LNCAP (cell line): ENCODE results near the gene NIT1.

Experiments used
- TF ChIP-seq, protein P1 (sequence below): fragments of 450-650 bp; IDR thresholded peaks from 2 replicates; pipeline ENCODE4 v1.5.1; 2017; ENCODE audit warnings: mild to moderate bottlenecking

NIT1 gene

DNA sequence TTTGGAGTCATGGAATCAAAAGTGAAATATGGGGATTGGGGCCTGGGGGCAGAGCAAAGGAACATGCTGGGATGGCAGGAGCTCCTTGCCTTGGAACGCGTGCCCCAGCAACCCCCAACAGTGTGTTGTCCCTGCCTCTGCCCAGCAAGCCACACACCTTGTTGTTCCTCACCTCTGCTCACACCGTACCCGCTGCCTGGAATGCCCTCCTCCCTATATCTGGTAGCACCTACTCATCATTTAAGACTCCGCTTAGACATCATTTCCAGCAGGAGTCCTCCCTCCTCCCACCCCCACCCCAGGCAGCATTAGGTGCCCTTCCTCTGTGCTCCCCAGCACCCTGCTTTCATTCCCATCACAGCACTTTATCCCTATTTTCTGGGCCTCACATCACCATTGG, 36.4 kb upstream of the NIT1 start:
- TF ChIP-seq, protein P1, sequence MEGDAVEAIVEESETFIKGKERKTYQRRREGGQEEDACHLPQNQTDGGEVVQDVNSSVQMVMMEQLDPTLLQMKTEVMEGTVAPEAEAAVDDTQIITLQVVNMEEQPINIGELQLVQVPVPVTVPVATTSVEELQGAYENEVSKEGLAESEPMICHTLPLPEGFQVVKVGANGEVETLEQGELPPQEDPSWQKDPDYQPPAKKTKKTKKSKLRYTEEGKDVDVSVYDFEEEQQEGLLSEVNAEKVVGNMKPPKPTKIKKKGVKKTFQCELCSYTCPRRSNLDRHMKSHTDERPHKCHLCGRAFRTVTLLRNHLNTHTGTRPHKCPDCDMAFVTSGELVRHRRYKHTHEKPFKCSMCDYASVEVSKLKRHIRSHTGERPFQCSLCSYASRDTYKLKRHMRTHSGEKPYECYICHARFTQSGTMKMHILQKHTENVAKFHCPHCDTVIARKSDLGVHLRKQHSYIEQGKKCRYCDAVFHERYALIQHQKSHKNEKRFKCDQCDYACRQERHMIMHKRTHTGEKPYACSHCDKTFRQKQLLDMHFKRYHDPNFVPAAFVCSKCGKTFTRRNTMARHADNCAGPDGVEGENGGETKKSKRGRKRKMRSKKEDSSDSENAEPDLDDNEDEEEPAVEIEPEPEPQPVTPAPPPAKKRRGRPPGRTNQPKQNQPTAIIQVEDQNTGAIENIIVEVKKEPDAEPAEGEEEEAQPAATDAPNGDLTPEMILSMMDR, result no peak

DNA sequence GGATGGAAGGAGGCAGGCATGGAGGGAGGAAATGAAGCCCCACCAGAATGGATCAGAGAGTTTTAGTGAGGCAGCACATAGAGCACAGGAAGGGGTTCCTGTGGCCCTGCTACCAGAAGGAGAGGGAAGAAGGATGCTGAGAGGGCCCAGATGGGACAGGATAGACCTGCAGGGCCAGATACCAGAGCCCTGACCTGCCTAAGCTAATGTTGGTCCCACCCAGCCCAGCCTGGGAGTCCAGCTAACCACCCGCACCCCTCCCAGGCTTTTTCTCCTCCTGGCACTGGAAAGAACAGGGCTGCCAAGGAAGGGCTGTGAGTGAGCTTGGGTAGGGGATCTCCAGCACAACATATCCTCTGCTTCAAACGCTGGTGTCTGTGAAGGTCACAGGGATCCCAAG, 35.4 kb upstream of the NIT1 start:
- TF ChIP-seq, protein P1, result no peak

DNA sequence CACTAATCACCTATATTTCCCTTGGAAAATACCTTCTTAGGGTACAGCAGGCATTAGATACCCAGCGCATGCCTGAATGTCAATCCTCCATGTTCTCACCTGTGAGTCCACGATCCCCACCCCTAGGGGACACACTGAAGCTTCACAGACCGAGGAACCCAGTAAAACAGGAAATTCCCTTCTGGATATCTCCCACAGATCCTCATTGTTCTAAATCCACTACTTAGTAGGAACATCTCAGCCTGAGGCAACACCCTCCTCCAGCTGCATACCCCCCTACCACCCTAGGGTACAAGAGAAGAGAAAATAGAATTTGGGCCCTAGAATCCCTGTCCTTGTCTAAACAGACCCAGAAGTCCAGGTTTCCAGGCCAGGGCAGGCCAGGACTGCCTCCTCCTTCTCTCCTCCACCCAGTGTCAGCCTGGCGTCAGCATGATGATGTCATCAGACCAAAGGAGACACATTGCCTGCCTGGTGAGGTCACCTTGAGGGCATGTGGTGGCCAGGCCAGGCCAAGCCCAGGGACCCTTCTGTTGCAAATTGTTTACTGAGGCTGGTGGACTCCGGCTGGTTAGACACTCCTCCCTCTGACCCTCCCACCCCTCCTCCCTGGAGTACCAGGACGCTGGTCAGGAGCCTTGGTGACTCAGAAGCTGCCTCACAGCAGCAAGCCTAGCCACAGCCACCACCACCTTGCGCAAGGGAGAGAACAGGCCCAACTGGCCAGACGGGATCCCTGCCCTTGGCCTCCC, 34.7 kb upstream of the NIT1 start:
- TF ChIP-seq, protein P1, result no peak

DNA sequence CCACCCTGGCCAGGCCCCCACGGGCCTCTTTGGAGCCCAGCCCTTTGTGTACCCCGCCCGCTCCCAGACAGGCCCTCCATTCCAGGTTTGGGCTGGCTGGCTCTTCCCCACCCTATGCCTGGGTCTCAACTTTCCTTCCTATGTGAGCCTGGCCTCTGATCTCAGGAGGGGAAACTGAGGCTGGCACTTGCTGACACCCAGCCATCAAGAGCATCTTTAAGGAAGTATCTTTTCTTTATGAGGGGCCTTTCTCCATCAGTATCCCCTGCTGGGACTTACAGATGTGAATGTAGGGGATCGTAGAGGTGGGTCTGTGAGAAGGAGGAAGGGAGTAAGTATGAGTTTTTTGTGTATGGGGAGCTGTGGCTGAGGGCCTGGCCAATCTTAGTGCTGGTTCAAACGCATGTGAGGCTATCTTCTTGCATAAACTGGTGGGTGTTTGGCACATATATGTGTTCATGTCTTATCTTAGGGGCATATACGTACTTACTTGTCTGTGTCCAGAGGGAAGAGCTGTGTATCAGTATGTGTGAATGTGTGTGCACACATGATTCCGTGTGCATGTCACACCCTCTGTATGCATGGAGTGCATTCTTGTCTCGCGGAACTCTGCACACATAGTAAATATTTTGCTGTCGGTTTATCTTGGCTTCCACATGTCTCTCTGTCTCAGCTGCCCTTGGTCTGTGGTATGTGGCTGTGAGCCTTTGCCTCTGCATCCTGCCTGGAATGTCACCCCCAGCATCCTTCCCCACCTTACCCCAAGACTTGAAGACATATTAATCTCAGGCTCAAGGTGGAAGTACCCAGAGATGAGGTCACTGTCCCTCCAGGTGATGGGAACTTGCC, 33.9 kb upstream of the NIT1 start:
- TF ChIP-seq, protein P1, result no peak

DNA sequence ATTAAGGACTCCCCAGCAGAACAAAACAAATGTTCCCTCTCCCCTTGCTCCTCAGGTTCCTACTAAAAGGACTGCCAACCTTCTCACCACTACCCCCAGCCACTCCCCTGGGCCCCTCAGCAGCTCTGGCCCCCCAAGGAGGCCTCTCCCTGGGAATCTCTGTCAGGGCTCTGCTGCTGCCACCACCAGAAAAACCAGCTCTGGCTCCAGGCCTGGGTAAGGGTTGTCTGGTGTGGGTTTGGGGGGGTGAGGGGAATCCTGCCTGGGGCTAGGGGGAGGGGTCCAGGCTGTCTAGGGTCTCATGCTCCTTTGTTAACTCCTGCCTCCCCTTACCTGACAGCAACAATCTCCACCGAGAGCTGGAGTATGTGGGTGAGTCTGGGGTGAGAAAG, 33.3 kb upstream of the NIT1 start:
- TF ChIP-seq, protein P1, result no peak

DNA sequence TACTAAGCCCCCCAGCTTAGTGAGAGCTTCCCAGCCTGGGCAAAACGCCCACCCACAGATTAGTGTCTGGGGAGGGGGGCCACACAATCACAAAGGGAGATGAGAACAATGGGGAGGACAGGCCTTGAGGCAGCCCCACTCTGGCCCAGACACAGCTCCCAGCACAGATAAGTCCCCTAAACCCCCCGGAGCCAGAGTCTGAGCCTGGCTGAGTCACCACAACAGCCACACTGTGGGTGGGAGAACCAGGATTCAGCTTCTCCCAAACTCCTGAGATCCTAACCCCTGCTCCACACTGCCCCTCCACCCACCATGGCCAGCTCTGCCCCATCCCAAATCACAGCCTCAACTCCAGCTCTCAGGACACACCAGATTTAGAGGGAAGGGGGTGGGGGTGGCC, 32.7 kb upstream of the NIT1 start:
- TF ChIP-seq, protein P1, result no peak

DNA sequence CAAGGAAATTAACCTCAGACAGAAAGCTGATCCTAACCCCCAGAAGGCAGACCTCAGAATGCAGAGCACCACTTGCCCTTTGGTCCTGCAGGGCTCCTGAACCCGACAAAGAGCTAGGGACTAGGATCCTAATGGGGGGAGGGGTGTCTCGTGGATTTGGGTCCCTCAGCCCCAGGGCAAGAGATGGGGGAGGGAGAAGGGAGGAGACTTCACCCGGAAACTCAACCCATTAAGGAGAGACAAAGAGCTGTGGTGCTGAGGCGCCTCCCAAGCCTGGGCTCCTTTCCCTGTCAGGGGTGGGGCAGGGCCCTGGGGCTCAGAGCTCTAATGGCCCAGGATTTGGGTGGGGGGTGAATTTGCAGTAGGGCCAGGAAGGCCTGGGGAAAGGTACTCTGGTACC, 31.4 kb upstream of the NIT1 start:
- TF ChIP-seq, protein P1, result no peak
